NCI-H1092 (cell line): ENCODE measurements around the gene DENR.
"Not testable (repeated sequence)": the region's sequence is repeated elsewhere in the genome, so short reads cannot be mapped to it uniquely, and the experiment has no call there.

Experiments
- DNase-seq: peaks from one replicate; lab custom pipeline; 2025; lab: John Stamatoyannopoulos, UW

The DENR gene

DNA sequence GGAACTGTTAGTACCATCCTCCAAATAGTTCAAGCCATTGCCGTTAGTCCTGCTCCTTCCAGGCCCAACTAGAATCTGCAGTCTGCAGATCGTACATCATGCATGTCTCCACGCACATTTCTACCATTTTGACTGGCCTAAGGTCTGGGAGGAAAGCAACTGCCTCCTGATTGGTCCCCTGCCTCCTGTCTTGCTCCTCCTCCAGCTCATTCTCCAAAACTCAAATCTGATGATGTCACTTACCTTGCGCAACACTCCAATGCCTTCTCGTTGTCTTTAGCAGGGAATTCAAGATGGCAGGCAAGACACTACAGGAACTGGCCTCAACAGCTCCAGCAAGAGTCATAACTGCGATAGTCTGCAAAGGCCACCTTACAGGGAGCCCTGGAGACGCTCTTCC, 12.3 kb upstream of the DENR start:
- DNase-seq: no peak

GRCh38 chr12:122743895-122744525, 8.6 kb upstream of the DENR start:
- no peak for DNase-seq

DNA sequence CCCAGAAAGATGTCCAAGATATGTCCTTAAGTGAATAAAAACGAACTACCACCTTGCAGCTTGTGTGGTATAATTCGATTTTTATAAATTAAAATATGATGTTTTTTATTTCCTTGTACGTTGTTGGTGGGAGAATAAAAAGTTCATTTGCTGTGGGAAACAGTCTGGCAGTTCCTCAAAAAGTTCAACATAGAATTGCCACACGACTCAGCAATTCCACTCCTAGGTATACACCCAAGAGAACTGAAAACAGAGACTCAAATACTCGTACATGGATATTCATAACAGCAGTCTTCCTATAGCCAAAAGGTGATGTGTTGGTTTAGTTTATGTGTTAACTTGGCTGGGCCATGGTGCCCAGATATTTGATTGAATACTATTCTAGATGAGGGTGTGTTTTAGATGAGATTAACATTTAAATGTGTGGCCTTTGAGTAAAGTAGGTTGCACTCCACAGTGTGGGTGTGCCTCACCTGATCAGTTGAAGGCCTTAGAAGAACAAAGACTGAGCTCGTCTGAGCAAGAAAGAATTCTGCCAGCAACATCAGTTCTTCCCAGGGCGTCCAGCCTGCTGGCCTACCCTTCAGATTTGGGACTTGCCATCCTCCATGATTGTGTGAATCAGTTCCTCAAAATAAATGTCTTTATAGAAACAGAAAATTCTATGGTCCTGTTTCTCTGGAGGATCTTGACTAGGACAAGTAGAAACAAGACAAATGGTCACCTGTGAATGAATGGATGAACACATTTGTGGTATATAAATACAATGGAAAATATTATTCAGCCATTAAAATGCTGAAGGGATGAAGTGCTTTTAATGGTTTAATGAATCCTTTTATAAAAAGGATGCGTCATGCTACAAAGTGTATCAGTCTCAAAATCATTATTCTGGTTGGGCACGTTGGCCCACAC, 5.1 kb upstream of the DENR start:
- DNase-seq: no peak

DNA sequence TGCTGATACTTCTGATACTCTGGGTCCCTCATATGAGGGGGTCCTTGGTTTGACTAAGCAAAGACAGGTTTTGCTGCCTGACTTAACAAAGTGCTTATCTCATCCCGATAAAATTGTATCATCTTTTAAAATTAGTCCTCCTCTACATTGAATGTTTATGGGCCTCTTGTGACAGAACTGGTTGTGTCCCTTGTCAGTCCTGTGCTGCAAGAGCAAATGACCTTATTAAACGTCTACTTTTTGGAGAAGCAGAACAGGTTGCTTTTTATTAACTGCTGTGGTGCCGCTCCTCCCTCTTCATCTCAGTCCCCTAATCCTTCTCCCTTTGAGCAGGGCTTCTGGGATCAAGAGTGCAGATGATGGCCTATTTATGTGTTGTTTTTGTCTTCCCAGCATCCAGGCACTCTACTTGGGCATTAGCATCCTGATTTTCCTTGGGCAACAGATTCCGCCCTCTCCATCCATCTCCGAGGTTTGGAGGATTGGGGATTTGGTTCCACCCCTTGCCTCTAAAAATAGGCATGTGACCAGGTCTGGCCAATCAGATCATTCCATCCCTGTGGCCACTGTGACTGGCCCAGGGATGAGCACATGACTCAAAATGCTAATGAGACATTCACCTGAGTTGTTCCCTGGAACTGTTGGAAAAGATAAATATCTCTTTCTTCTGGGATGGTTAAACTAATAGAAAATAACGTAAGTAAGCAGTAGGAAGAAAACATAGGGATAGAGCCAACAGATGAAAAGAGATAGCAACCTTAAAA, 2.9 kb upstream of the DENR start:
- DNase-seq: no peak

- DNase-seq: not testable (repeated sequence)
Measured at GRCh38 chr12:122750781-122751515, 1.7 kb upstream of the DENR start.

DNA sequence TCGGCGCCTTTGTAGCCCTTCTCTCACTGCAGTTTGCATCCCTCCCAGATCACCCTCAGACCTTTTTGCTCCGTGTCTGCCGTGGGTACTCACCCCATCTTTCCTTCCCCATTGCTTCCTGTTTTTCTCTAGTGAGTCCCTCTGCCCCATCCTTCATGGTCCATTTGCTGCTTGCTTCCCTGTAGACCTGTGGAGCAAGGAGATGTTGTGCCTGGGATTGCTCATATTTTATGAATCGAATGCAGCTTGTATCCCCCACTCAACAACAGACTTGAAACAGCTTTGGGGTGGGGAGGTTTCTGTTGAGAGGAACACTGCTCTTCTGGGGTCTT, 661 bp downstream of the DENR start:
- DNase-seq: no peak

- DNase-seq: no peak
Measured at GRCh38 chr12:122754790-122755189, 2.2 kb downstream of the DENR start.

DNA sequence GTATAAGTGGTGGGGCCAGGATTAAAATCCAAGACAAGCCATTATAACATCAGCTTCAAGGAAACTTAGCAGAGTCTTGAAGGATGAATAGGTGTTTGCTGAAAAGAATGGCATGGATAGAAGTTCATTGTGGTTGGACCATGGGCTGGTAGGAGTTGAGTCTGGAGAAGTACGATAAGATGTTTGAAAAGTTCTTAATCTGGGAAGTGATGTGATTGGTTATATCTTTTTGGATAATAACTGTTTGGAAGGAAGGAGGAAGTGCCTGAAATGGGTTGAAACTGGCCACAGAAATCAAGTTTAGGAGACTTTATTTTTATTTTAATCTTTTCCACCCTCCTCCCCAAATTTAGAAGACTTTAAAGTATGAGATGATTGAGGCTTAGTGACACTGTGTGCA, 4.9 kb downstream of the DENR start:
- DNase-seq: no peak

- DNase-seq: no peak
Measured at GRCh38 chr12:122785503-122785902, 32.9 kb downstream of the DENR start.

DNA sequence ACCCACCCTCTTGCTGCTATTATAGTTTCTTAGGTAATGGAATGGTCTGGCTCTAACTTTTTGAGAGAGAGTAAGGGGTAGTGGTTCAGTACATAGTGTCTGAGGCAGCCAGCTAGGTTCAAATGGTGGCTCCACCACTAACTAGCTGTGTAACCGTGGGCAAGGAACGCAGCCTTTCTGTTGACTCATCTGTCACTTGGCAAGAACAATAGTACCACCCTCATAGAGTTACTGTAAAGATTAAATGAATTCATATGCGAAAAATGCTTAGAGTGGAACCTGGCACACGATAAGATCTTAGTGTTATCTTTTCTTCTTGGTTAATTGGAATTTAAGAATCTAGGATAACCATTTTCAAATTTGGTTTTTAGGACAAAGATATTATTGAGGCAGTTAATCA, 35.8 kb downstream of the DENR start:
- no peak for DNase-seq

DNA sequence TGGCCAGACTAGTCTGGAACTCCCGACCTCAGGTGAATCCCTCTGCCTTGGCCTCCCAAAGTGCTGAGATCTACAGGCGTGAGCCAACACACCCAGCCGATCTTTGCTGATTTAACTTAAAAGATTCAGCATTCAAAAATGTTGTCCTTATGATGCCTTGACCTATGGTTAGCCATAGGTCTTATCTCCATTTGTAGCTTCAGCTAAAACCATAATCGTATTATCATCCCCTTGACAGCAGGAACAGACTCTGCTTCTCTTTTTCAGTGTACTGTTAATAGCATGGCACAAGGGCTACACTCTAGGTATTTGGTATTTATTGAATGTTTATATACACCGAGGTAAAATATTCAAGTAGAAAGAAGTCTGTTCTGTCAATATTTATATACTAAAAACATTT, 37.0 kb downstream of the DENR start:
- DNase-seq: no peak

- no peak for DNase-seq
Measured at GRCh38 chr12:122790393-122791075, 37.9 kb downstream of the DENR start.

- no peak for DNase-seq
Measured at GRCh38 chr12:122793685-122794106, 41.1 kb downstream of the DENR start.

DNA sequence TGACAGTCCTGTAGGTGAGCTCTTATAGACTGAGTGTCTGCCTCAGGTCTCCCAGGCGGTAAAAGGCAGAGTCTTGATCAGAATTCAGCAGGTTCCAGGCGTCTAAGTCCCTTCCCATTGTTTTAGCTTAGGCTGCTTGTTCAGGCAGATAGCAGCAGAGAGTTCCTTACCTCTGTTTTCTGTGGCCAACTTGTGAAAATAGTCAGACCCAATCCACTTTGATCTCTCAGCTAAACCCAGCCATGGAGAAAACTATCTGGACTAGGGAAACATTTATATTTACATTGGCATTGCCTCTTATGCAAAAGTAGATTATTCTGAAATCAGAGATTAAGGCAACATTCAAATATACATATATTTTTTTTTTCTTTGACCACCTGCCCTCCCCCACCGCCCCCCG, 43.2 kb downstream of the DENR start:
- no peak for DNase-seq

GRCh38 chr12:122799641-122800243, 47.1 kb downstream of the DENR start:
- no peak for DNase-seq

- DNase-seq: no peak
Measured at GRCh38 chr12:122803937-122804336, 51.3 kb downstream of the DENR start.

DNA sequence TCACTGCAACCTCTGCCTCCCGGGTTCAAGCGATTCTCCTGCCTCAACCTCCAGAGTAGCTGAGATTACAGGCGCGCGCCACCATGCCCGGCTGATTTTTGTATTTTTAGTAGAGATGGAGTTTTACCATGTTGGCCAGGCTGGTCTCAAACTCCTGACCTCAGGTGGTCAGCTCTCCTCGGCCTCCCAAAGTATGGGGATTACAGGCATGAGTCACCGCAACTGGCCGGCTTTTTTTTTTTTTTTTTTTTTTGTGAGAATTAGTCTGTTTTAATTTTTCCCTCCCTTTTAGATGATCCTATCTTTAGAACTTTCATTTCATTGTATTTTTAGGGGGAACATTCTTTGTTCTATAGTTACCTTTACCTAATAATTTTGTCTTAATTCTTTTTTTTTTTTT, 52.3 kb downstream of the DENR start:
- not testable (repeated sequence) for DNase-seq

- no peak for DNase-seq
Measured at GRCh38 chr12:122807651-122808050, 55.0 kb downstream of the DENR start.

DNA sequence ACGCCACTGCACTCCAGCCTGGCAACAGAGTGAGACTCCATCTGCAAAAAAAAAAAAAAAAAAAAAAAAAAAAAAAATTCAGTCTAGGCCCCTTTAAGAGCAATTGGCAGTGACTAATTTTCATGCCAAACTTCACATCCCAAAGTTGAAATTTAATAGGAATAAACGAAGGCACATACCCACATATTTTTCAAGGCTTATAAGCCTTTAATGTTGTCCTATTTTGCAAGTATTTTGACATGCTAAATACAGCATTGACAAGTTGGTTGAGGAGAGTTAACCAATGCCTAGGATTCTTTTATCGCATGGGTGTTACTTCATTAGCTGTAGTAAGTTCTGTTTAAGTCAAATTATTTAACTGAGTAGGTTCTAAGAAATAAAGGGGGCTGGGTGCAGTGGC, 59.2 kb downstream of the DENR start:
- no peak for DNase-seq

DNA sequence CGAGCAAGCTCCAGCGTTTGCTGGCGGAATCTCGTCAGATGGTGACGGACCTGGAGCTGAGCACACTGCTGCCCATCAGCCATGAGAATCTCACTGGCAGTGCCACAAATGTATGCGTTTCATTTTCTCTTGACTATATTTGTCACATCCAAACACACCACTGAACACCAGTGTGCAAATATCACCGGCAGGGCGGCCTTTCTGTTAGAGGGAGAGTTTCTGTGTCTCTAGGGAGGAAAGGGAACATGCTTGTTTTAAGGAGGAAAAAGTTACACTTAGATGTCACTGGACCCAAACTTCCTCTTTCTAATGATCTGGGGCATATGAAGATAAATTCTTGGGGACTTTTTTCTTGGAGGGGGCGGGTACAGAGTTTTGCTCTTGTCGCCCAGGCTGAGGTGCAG, 60.7 kb downstream of the DENR start:
- no peak for DNase-seq

- DNase-seq: no peak
Measured at GRCh38 chr12:122819209-122819785, 66.7 kb downstream of the DENR start.
